ENCODE measurements around the gene LRRC8D. TPM values are rescaled to one million over a fixed set of nuclear protein-coding genes. Genes with fewer than 3 reads are reported as not detected.
A peak's percentile ranks its signal among the peaks of the same experiment; 100 is the strongest.

The LRRC8D gene
- total and polyA plus RNA-seq, 9 of the 15 experiments (the other 6 are each of a cell fraction or from before 2014, with no cell fraction given), result 3.4 to 53.9 (median 15.9) TPM

- TF ChIP-seq PCBP1 (IDR thresholded peaks at IDR 0.05; ENCODE audit: low read depth, low read length, poor library complexity, severe bottlenecking), result no peak
- TF ChIP-seq IFI16 (CRISPR knock-in tag; IDR thresholded peaks at IDR 0.05), result no peak
- TF ChIP-seq ZNF551 (CRISPR knock-in tag; IDR thresholded peaks at IDR 0.05), result no peak
- TF ChIP-seq DEAF1 (CRISPR knock-in tag; IDR thresholded peaks at IDR 0.05), result no peak
- peak; percentile 32; the same call in 1 of the 2 replicates for TF ChIP-seq ZEB2 (IDR thresholded peaks at IDR 0.05)
- TF ChIP-seq ZBTB49 (CRISPR knock-in tag; IDR thresholded peaks at IDR 0.05; ENCODE audit: borderline replicate concordance), result no peak
- TF ChIP-seq PBX2 (CRISPR knock-in tag; IDR thresholded peaks at IDR 0.05; ENCODE audit: low read depth), result no peak
- 0 out of 2 replicates have a peak, but pooled peaks have one; percentile 18 for TF ChIP-seq PBX2 (tag; conservative IDR thresholded peaks at IDR 0.05; ENCODE audit: low read depth)
- TF ChIP-seq HOXB6 (CRISPR knock-in tag; IDR thresholded peaks at IDR 0.05; ENCODE audit: borderline replicate concordance), result no peak
- no peak for TF ChIP-seq HSF4 (CRISPR knock-in tag; IDR thresholded peaks at IDR 0.05; ENCODE audit: borderline replicate concordance)
- no peak for TF ChIP-seq ZNF263 (CRISPR knock-in tag; IDR thresholded peaks at IDR 0.05; ENCODE audit: borderline replicate concordance)
- TF ChIP-seq FOXP1 (CRISPR knock-in tag; IDR thresholded peaks at IDR 0.05), result no peak
- no peak for TF ChIP-seq ZC3H8 (IDR thresholded peaks at IDR 0.05)
- no peak for TF ChIP-seq NELFE (IDR thresholded peaks at IDR 0.05; ENCODE audit: insufficient read depth, insufficient read length)
- no peak for TF ChIP-seq PHF21A (IDR thresholded peaks at IDR 0.05; ENCODE audit: borderline replicate concordance, low read depth)
- peak; percentile 46; a peak in 2 of 4 replicates for TF ChIP-seq KDM1A (IDR thresholded peaks at IDR 0.05)
- no peak for TF ChIP-seq GTF2B (IDR thresholded peaks at IDR 0.05; ENCODE audit: extremely low read depth, insufficient read length)
- TF ChIP-seq ARID2 (IDR thresholded peaks at IDR 0.05), result no peak
- no peak for TF ChIP-seq ZNF316 (IDR thresholded peaks at IDR 0.05)
- no peak for TF ChIP-seq ZNF324 (CRISPR knock-in tag; IDR thresholded peaks at IDR 0.05)
- no peak for TF ChIP-seq ZNF384 (IDR thresholded peaks at IDR 0.05; ENCODE audit: low read depth, low read length)
Observed at GRCh38 chr1:89973471-89974127, 152.8 kb downstream of the LRRC8D start (continued).
